GM06990 (cell line): ENCODE measurements around the gene CREB3L2.

Source experiments
- DNase-seq: peaks from one replicate; pipeline ENCODE4 v3.0.0-alpha.2; 2011; ENCODE audit not compliant: insufficient read length; ENCODE audit errors: extremely low read depth
- H3K27me3 ChIP-seq: replicated peaks from 2 replicates; pipeline ENCODE4 v1.6.0; 2011; ENCODE audit warnings: low read length; ENCODE audit not compliant: control insufficient read depth, insufficient read depth
- H3K36me3 ChIP-seq: 2 replicates; pipeline ENCODE4 v1.5.1; 2011; ENCODE audit warnings: low read length; ENCODE audit not compliant: control insufficient read depth, insufficient read depth
- H3K4me3 ChIP-seq: replicated peaks from 2 replicates; pipeline ENCODE4 v1.5.1; 2011; ENCODE audit warnings: low read depth, mild to moderate bottlenecking, control low read depth, low read length
- TF ChIP-seq, protein P1 (sequence below): IDR thresholded peaks from 2 replicates; pipeline ENCODE4 v1.5.1; 2011; ENCODE audit warnings: low read length, control low read depth, mild to moderate bottlenecking, inconsistent platforms; ENCODE audit not compliant: insufficient read depth, poor library complexity, severe bottlenecking

CREB3L2 gene

GRCh38 chr7:137867289-137867688 is 134.6 kb downstream of the CREB3L2 start:
- no peak for DNase-seq
- TF ChIP-seq, protein P1, sequence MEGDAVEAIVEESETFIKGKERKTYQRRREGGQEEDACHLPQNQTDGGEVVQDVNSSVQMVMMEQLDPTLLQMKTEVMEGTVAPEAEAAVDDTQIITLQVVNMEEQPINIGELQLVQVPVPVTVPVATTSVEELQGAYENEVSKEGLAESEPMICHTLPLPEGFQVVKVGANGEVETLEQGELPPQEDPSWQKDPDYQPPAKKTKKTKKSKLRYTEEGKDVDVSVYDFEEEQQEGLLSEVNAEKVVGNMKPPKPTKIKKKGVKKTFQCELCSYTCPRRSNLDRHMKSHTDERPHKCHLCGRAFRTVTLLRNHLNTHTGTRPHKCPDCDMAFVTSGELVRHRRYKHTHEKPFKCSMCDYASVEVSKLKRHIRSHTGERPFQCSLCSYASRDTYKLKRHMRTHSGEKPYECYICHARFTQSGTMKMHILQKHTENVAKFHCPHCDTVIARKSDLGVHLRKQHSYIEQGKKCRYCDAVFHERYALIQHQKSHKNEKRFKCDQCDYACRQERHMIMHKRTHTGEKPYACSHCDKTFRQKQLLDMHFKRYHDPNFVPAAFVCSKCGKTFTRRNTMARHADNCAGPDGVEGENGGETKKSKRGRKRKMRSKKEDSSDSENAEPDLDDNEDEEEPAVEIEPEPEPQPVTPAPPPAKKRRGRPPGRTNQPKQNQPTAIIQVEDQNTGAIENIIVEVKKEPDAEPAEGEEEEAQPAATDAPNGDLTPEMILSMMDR, result no peak
- peaks cover 12% of the 10 kb centered on the region for H3K36me3 ChIP-seq
- H3K27me3 ChIP-seq, result no peaks in the 10 kb centered on the region
- no peak overlapping the region for H3K4me3 ChIP-seq

GRCh38 chr7:137865764-137866163 is 136.1 kb downstream of the CREB3L2 start:
- no peaks in the 10 kb centered on the region for H3K27me3 ChIP-seq
- no peak for DNase-seq
- H3K4me3 ChIP-seq, result no peak overlapping the region
- TF ChIP-seq, protein P1, result no peak
- H3K36me3 ChIP-seq, result peaks cover 12% of the 10 kb centered on the region

- H3K36me3 ChIP-seq, result peaks cover 11% of the 10 kb centered on the region
- TF ChIP-seq, protein P1, result no peak
- no peak overlapping the region for H3K4me3 ChIP-seq
- no peaks in the 10 kb centered on the region for H3K27me3 ChIP-seq
- no peak for DNase-seq
Observed at GRCh38 chr7:137862964-137863363, 138.9 kb downstream of the CREB3L2 start.

DNA sequence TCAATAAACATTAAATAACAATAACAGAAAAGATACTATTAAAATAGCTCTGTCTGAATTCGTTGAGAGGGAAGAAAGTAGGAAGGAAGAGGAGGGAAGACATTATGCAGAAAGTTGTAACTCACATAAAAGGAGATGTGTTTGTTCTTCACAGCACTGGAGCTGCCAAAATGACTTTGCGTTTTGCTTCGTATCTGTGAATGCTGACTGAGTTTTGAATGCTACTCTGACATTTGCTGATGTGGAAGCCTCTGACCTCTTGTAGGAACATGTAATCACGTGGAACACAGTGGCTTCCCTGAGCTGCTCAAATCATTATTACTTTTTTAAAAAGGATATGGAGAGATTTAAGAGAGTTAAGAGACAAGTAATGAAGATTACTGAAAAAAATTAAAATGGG is 139.5 kb downstream of the CREB3L2 start:
- Histone ChIP-seq H3K36me3 (peaks cover 6% of the 10 kb centered on the region), H3K4me3 (no peak overlapping the region)
- TF ChIP-seq, protein P1, result no peak

GRCh38 chr7:137860542-137860941 is 141.3 kb downstream of the CREB3L2 start:
- peaks cover 6% of the 10 kb centered on the region for H3K36me3 ChIP-seq
- TF ChIP-seq, protein P1, result no peak
- H3K4me3 ChIP-seq, result no peak overlapping the region
- no peaks in the 10 kb centered on the region for H3K27me3 ChIP-seq
- DNase-seq, result no peak

More for the DNA sequence above, 139.5 kb downstream of the CREB3L2 start:
- no peak for DNase-seq
- H3K27me3 ChIP-seq, result no peaks in the 10 kb centered on the region

DNA sequence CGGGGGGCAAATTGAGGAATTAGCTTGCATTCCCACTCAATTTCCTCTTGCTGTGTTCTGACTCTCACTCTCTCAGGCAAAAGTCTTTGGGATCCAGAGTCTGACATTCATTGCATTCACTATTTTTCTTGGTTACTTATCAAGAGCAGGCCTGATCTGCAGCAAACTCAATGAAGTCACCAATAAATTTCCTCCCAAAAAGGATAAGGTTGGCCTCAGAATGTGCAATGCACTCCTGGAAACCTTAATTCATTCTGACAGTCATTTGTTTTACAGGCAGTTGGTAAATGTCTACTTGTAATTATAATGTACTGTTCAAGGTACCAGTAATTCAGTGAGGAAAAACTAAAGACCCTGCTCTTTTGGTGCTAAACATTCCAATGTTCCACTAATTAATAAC is 148.8 kb downstream of the CREB3L2 start:
- Histone ChIP-seq H3K36me3 (no peaks in the 10 kb centered on the region), H3K27me3 (no peaks in the 10 kb centered on the region), H3K4me3 (no peak overlapping the region)
- TF ChIP-seq, protein P1, result no peak
- no peak for DNase-seq
